Mesothelial cell of epicardium (in vitro differentiated cells): Measurements from ENCODE around the gene KIAA0753. TPM values are rescaled to one million over a fixed set of nuclear protein-coding genes. Genes with fewer than 3 reads are reported as not detected.

Experiments
- DNase-seq, 2 experiments: peaks; one replicate each; pipeline ENCODE4 v3.0.0; 2021; ENCODE audit warnings: low spot score in 2 of 2; ENCODE audit not compliant: unreplicated experiment in 2 of 2
- H3K27ac Mint-ChIP-seq: 2 replicates; pipeline ENCODE4 v1.8.0; 2021; ENCODE audit warnings: mixed read lengths
- H3K27me3 Mint-ChIP-seq: 2 replicates; pipeline ENCODE4 v1.8.0; 2021; ENCODE audit warnings: low read depth, mixed read lengths
- H3K36me3 Mint-ChIP-seq: 2 replicates; pipeline ENCODE4 v1.8.0; 2021; ENCODE audit warnings: mixed read lengths
- H3K4me1 Mint-ChIP-seq: 2 replicates; pipeline ENCODE4 v1.8.0; 2021; ENCODE audit warnings: mixed read lengths
- H3K4me3 Mint-ChIP-seq: 2 replicates; pipeline ENCODE4 v1.8.0; 2021; ENCODE audit warnings: mild to moderate bottlenecking, moderate library complexity, mixed read lengths
- H3K9me3 Mint-ChIP-seq: 2 replicates; pipeline ENCODE4 v1.8.0; 2021; ENCODE audit warnings: mixed read lengths
- total RNA-seq: library from RNA; stranded (reverse); gene quantifications from 3 replicates; pipeline ENCODE4 v1.2.1, GENCODE V29; 2021
- TF ChIP-seq, protein P1 (sequence below): fragments of 200-600 bp; sonication (generic); IDR thresholded peaks from one replicate; pipeline ENCODE4 v1.5.0; 2021; ENCODE audit warnings: antibody characterized with exemption; ENCODE audit not compliant: unreplicated experiment

KIAA0753 gene
- 36.1 to 45.3 TPM (median 41.1 TPM) in 3 replicates for total RNA-seq

DNA sequence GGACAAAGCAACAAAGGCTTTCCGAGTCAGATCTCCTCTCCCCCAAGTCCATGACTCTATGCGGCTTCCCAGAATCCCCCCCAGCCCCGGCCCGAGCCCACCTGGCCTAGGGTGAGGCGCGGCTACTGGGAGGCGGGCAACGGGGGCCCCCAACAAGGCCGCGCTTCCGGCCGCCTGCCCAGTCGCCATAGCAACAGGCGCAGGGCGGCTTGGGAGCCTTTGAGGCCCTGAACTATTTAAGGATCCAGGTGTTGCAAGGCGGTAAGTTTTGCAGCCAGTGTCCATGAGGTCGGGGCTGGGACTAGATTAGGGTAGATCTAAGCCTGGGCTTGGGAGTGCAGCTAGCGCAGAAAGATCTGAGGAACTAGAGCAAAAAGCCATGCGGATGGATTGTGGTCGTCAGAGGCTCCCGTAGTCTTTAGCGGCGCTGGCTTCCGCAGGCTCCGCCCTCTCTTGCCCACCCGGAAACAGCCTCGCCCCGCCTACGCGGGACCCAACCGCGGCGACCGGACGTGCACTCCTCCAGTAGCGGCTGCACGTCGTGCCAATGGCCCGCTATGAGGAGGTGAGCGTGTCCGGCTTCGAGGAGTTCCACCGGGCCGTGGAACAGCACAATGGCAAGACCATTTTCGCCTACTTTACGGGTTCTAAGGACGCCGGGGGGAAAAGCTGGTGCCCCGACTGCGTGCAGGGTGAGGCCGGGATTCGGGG is at the start of gene KIAA0753, which contains the start of gene TXNDC17:
TSS of gene KIAA0753 (minus strand) at position 176 of the 711 bp plus-strand sequence. CDS start 5,608 bp downstream, outside the sequence.
TSS of gene TXNDC17 (plus strand) at position 525 of the 711 bp plus-strand sequence. CDS start at position 548, 23 bp downstream.
- H3K4me1 Mint-ChIP-seq, result peaks cover 28% of the 10 kb centered on the region
- TF ChIP-seq, protein P1, sequence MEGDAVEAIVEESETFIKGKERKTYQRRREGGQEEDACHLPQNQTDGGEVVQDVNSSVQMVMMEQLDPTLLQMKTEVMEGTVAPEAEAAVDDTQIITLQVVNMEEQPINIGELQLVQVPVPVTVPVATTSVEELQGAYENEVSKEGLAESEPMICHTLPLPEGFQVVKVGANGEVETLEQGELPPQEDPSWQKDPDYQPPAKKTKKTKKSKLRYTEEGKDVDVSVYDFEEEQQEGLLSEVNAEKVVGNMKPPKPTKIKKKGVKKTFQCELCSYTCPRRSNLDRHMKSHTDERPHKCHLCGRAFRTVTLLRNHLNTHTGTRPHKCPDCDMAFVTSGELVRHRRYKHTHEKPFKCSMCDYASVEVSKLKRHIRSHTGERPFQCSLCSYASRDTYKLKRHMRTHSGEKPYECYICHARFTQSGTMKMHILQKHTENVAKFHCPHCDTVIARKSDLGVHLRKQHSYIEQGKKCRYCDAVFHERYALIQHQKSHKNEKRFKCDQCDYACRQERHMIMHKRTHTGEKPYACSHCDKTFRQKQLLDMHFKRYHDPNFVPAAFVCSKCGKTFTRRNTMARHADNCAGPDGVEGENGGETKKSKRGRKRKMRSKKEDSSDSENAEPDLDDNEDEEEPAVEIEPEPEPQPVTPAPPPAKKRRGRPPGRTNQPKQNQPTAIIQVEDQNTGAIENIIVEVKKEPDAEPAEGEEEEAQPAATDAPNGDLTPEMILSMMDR, result no peak
- peak within 1 kb of the TSS; percentile 96 for H3K4me3 Mint-ChIP-seq
- DNase-seq, result peak; percentile 84 to 91
- no peaks in the 10 kb centered on the region for H3K9me3 Mint-ChIP-seq
- H3K36me3 Mint-ChIP-seq, result peaks cover 4% of the 10 kb centered on the region
- peak within 1 kb of the TSS; percentile 99 for H3K27ac Mint-ChIP-seq
- no peaks in the 10 kb centered on the region for H3K27me3 Mint-ChIP-seq

DNA sequence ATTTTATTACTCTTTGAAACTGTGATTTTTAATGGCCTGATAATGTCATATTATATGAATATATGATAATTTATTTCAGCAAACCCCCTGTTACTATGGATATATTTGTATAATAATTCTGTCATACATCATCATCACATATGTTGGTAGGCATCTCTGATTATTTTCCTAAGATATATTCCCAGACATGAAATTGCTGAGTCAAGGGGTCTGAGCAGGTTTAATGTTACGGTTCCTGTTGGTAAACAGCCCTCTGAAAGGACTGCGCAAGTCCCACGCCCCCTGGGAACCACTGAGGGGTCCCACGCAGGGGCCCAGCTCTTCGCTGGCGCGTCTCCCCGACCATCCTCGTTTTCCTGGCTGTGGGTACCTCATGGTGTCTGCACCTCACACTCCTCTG is 48.4 kb upstream of the KIAA0753 start:
- TF ChIP-seq, protein P1, result no peak
- Mint-ChIP-seq H3K4me3 (no peak overlapping the region), H3K4me1 (no peaks in the 10 kb centered on the region), H3K27ac (no peak overlapping the region), H3K27me3 (peaks cover 53% of the 10 kb centered on the region), H3K36me3 (no peaks in the 10 kb centered on the region), H3K9me3 (no peaks in the 10 kb centered on the region)
- DNase-seq, result no peak

DNA sequence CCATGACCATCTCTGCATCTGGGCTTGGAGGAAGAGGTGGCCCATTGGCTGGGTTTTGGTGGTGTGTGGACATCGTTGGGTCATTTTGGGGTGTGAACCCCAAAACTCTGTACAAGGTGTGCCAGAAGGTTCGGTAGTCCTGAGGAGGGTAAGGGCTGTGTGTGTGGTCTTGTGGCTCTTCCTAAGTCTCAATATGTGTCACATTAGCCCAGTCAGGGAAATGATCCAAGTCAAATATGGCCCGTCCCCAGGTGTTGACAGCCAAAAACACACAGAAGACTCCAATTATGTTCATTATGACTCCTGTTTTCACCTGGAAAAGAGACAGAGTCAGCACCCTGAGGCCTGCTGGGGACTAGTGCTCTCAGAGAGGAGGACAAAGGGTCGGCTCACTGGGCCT is 45.5 kb upstream of the KIAA0753 start:
- no peak for DNase-seq
- Mint-ChIP-seq H3K4me1 (no peaks in the 10 kb centered on the region), H3K9me3 (no peaks in the 10 kb centered on the region), H3K27ac (no peak overlapping the region), H3K27me3 (peaks cover 37% of the 10 kb centered on the region), H3K36me3 (no peaks in the 10 kb centered on the region), H3K4me3 (no peak overlapping the region)
- TF ChIP-seq, protein P1, result no peak

DNA sequence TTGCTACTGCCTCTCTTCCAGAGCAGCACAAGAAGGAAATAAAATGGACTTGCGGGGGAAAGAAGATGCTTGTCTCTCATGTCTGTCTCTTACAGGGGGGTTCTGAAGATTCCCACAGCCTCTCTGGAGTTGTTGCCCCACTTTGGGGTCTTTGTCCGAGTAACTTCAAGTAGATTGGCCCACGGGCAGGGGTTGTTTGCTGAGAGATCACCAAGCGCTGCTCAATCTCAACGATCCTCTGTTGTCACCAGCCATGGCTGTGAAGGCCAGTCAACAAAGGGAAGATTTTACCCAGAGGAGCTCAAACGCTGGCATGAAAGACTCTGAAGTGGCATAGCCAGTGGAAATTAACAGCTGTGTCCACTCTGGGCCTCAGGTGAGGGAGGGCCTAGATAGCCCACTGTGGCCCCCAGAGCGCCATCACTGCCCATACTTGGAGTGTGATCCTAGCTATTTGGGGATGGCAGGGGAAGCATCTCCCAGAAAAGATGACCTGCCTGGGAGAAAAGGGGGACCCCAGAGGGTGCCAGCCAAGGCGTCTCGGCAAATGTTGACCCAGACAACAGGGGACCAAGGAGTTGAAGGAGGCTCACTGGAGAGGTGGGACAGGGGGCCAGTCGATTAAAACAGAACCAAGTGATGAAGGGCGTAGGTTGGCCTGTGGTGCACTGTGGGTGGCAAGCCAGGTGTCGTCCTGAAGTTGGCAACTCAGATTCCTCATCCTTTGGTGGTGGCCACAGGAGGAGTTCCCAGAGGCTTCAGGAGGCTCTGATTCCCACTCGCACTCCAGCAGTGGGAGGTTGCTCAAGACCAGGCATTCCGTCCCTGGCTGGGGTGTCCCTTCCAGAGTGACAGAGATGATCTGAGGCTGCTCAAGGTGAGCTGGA is 44.6 kb upstream of the KIAA0753 start:
- DNase-seq, result no peak
- Mint-ChIP-seq H3K9me3 (no peaks in the 10 kb centered on the region), H3K27me3 (peaks cover 39% of the 10 kb centered on the region), H3K27ac (no peak overlapping the region), H3K4me1 (no peaks in the 10 kb centered on the region), H3K36me3 (no peaks in the 10 kb centered on the region), H3K4me3 (no peak overlapping the region)
- TF ChIP-seq, protein P1, result no peak

DNA sequence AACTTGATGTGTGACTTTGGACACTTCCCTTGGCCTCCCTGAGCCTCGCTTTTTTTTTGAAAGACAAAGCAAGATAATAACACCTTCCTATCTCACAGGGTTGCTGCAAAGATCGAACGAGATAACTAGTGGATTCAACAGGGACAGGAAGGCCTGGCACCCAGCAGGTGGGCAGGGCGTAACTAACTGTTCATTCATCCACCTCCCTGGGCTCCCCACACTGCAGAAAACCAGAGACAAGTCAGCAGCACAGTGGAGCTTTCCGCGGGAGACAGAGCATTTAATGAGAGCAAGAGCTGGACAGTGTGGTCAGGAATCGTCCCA is 43.9 kb upstream of the KIAA0753 start:
- Mint-ChIP-seq H3K9me3 (no peaks in the 10 kb centered on the region), H3K4me3 (no peak overlapping the region), H3K4me1 (no peaks in the 10 kb centered on the region), H3K27ac (no peak overlapping the region), H3K36me3 (no peaks in the 10 kb centered on the region), H3K27me3 (peaks cover 42% of the 10 kb centered on the region)
- TF ChIP-seq, protein P1, result no peak
- DNase-seq, result no peak
